Gastrocnemius medialis (tissue), 4 donors: ENCODE data around the gene HSBP1L1. TPM values are rescaled to one million over a fixed set of nuclear protein-coding genes. Genes with fewer than 3 reads are reported as not detected.
A peak's percentile ranks its signal among the peaks of the same experiment; 100 is the strongest.

Source experiments
- ATAC-seq, 2 donors: fragments of 150-250 bp; one replicate each; pipeline ENCODE4 v1.9.1; 2016
- DNase-seq, 2 donors: peaks; one replicate each; pipeline ENCODE4 v3.0.0-alpha.2; 2019
- H3K27ac ChIP-seq, 4 donors: fragments of 200-600 bp; sonication (generic); 1 replicate in 1 of 4; 2 replicates in 3 of 4; pipeline ENCODE4 v1.5.1; 2016 to 2018; ENCODE audit warnings: mild to moderate bottlenecking in 2 of 4, moderate library complexity in 1 of 4
- H3K27me3 ChIP-seq, 3 donors: fragments of 200-600 bp; sonication (generic) in 2 of 3; 1 replicate in 1 of 3; 2 replicates in 2 of 3; pipeline versions ENCODE4 v1.5.1 to v1.6.0; 2016 to 2019; ENCODE audit warnings: mild to moderate bottlenecking in 1 of 3, moderate library complexity in 1 of 3
- H3K36me3 ChIP-seq, 2 donors: fragments of 200-600 bp; sonication (generic) in 1 of 2; one replicate each; pipeline ENCODE4 v1.5.1; 2017 to 2018
- H3K4me1 ChIP-seq, 2 donors: fragments of 200-600 bp; sonication (generic) in 1 of 2; one replicate each; pipeline ENCODE4 v1.5.1; 2016 to 2017; ENCODE audit warnings: mild to moderate bottlenecking in 2 of 2
- H3K4me3 ChIP-seq, 4 donors: fragments of 200-600 bp; sonication (generic) in 3 of 4; 1 replicate in 1 of 4; 2 replicates in 3 of 4; pipeline ENCODE4 v1.5.1; 2016 to 2019; ENCODE audit warnings: mild to moderate bottlenecking in 2 of 4
- H3K9me3 ChIP-seq, 3 donors: fragments of 200-600 bp; sonication (generic) in 2 of 3; 1 replicate in 1 of 3; 2 replicates in 2 of 3; pipeline ENCODE4 v1.5.1; 2016 to 2019
- CTCF ChIP-seq, 5 experiments: fragments of 450-650 bp in 3 of 5; fragments of 200-600 bp in 2 of 5; sonication (generic) in 2 of 5; IDR thresholded peaks in 4 of 5; conservative IDR thresholded peaks in 1 of 5; 1 replicate in 4 of 5; 2 replicates in 1 of 5; pipeline ENCODE4 v1.5.1; 2016 to 2019; ENCODE audit warnings: antibody characterized with exemption in 5 of 5, mild to moderate bottlenecking in 3 of 5, moderate library complexity in 3 of 5
- POLR2A ChIP-seq, 2 donors: fragments of 450-650 bp; IDR thresholded peaks; one replicate each; pipeline ENCODE4 v1.6.1; 2017; ENCODE audit warnings: antibody characterized with exemption in 2 of 2, mild to moderate bottlenecking in 2 of 2, moderate library complexity in 2 of 2
- in situ Hi-C, 4 donors: fragments of 200-750 bp; cut with MboI; loops; one replicate each; pipeline versions ENCODE4 v1.15.0 to v1.8.0; 2017; ENCODE audit warnings: low sequenced_read_pairs in 4 of 4
- intact Hi-C: fragments of 100-400 bp; cut with DNase I; formaldehyde crosslinking; loops from one replicate; pipeline ENCODE4 v1.15.1; 2023; ENCODE audit warnings: low total_unique reads
- total RNA-seq, 4 donors: library from RNA; depleted of rRNA; stranded (reverse); fragments of >200 nt; gene quantifications; one replicate each; pipeline versions ENCODE4 v1.1.0 to v1.2.3, GENCODE V29; 2016

Gene HSBP1L1
- total RNA-seq, 4 donors from 2014 or later = 0.94 to 13.4 (median 6.9) TPM

GRCh38 chr18:79965119-79965902, 868 bp downstream of the HSBP1L1 start:
- Histone ChIP-seq H3K27ac (peak overlapping the region; percentile 65 to 81 (median 72)), H3K4me3 (peak overlapping the region; percentile 51 to 88 (median 57)), H3K9me3 (no peaks in the 10 kb centered on the region), H3K36me3 (peaks cover 0 to 3% of the 10 kb centered on the region in 2 donors), H3K27me3 (peaks cover 0 to 3% (median 0%) of the 10 kb centered on the region in 3 donors), H3K4me1 (peaks cover 3 to 4% of the 10 kb centered on the region in 2 donors)
- TF ChIP-seq CTCF (IDR thresholded peaks at IDR 0.05 in 4 of 5, conservative IDR thresholded peaks at IDR 0.05 in 1 of 5) = no peak
- TF ChIP-seq POLR2A (IDR thresholded peaks at IDR 0.05) = no peak
- intact Hi-C loops (loop anchor here (2.0 kb wide), 1 partner anchor 23 kb away; the partner anchor contains the start of gene TXNL4A), in situ Hi-C loops (no loop called here)
- DNase-seq (no peak), ATAC-seq (peak; percentile 47 to 53)

DNA sequence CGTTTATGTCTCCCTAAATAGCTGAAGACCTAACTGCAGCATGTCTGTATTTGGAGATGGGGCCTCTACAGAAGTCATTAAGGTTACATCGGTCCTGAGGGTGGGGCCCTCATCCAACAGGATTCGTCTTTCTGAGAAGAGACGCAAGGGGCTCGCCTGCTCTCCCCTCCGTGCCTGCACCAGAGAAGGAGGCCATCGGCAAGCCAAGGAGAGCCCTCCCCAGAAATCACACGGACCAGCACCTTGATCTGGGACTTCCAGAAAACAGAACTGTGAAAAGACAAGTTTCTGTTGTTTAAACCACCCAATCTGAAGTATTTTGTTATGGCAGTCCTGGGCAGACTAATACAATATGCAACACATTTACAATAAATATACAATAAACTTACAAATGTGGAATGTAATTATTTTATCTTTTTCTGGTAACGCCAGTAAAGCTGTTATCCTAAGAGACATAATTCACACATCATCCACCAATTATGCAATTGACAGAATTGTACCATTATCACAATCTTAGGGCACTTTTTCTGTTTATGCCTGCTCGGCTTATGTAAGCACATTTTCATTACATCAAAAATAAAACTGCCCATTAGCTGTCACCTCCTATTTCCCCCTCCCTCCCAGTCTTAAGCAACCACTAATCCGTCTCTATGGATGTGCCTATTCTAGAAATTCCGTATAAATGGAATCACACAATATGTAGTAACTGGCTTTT, 6.1 kb downstream of the HSBP1L1 start:
- no peak for ATAC-seq
- intact Hi-C loops (no loop called here), in situ Hi-C loops (no loop called here)
- no peaks in the 10 kb centered on the region for H3K9me3 ChIP-seq
- no peak for TF ChIP-seq CTCF (IDR thresholded peaks at IDR 0.05 in 4 of 5, conservative IDR thresholded peaks at IDR 0.05 in 1 of 5)
- no peak for TF ChIP-seq POLR2A (IDR thresholded peaks at IDR 0.05)
- H3K36me3 ChIP-seq = peaks cover 0 to 38% of the 10 kb centered on the region in 2 donors
- H3K27ac ChIP-seq = no peak overlapping the region
- H3K27me3 ChIP-seq = no peaks in the 10 kb centered on the region
- no peak for DNase-seq
- H3K4me3 ChIP-seq = no peak overlapping the region
- no peaks in the 10 kb centered on the region for H3K4me1 ChIP-seq

DNA sequence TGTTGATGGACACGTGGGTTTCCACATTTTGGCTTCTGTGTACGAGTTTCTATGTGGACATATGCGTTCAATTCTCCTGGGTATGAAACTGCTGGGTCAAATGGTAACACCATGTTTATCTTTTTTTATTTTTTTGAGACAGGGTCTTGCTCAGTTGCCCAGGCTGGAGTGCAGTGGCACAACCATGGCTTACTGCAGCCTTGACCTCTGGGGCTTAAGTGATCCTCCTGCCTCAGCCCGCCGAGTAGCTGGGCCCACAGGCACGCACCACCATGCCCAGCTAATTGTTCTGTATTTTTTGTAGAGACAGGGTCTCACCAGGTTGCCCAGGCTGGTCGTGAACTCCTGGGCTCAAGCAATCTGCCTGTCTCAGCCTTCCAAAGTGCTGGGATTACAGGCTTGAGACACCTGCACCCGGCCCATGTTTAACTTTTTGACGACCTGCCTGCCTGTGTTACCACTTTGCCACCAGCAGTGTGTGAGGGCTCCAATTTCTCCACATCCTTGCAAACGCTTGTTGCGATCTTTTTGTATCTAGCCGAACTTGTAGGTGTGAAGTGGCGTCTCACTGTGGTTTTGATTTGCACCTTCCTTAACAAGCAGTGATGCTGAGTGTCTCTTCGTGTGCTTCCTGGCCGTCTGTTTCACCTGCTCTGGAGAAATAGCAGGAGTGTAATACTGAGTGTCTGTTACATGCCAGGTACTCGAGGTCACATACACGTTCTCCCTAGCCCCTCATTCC, 6.9 kb downstream of the HSBP1L1 start:
- TF ChIP-seq CTCF (IDR thresholded peaks at IDR 0.05 in 4 of 5, conservative IDR thresholded peaks at IDR 0.05 in 1 of 5) = no peak
- TF ChIP-seq POLR2A (IDR thresholded peaks at IDR 0.05) = no peak
- no peak for DNase-seq
- Histone ChIP-seq H3K27ac (no peak overlapping the region), H3K9me3 (no peaks in the 10 kb centered on the region), H3K4me3 (no peak overlapping the region), H3K36me3 (peaks cover 0 to 41% of the 10 kb centered on the region in 2 donors), H3K4me1 (no peaks in the 10 kb centered on the region), H3K27me3 (no peaks in the 10 kb centered on the region)
- intact Hi-C loops = no loop called here
- ATAC-seq = no peak
- in situ Hi-C loops = no loop called here

- Histone ChIP-seq H3K9me3 (no peaks in the 10 kb centered on the region), H3K4me1 (no peaks in the 10 kb centered on the region), H3K36me3 (peaks cover 0 to 41% of the 10 kb centered on the region in 2 donors), H3K4me3 (no peak overlapping the region), H3K27me3 (no peaks in the 10 kb centered on the region), H3K27ac (no peak overlapping the region)
- ATAC-seq (no peak), DNase-seq (no peak)
- TF ChIP-seq POLR2A (IDR thresholded peaks at IDR 0.05) (no peak), CTCF (IDR thresholded peaks at IDR 0.05 in 4 of 5, conservative IDR thresholded peaks at IDR 0.05 in 1 of 5) (no peak)
- in situ Hi-C loops (no loop called here), intact Hi-C loops (no loop called here)
These were observed 7.5 kb downstream of the HSBP1L1 start for GRCh38 chr18:79971986-79972385.
